HG03039 (cell line): Measurements from ENCODE around the gene KSR1.

Experiments
- ATAC-seq: cut with Tn5 transposase; IDR thresholded peaks from one replicate; pipeline ENCODE4 v1.9.1; 2021; ENCODE audit warnings: mild to moderate bottlenecking, moderate library complexity; ENCODE audit not compliant: unreplicated experiment

Gene KSR1

GRCh38 chr17:27547301-27547683 lies 91.0 kb downstream of the KSR1 start:
- no peak for ATAC-seq

- ATAC-seq = no peak
Observed at GRCh38 chr17:27548369-27548768, 92.1 kb downstream of the KSR1 start.

GRCh38 chr17:27549251-27549893 lies 93.1 kb downstream of the KSR1 start:
- ATAC-seq = no peak

GRCh38 chr17:27550291-27550930 lies 94.2 kb downstream of the KSR1 start:
- no peak for ATAC-seq

DNA sequence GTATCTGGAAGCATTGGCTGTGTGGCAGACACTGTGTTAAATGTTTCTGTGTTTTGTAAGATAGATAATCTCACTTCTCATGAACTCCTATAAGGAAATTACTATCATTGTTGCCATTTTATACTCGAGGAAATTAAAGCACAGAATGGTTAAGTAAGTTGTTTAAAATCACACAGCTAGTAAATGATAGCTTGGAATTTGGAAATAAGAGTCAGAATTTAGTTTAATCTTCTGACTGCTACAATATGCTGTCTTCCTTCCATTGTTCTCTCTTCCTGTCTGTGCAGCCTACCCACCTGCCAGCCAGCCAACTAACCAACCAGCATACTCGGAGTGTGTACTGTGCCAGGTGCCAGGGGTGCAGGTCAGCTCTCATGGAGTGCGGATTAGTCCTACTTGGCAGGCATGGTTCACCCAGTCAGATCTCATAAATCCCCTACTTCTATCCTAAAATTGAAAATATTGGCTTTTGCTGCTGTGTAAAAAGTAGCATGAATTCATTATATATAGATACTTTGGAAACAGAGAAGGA lies 94.8 kb downstream of the KSR1 start:
- ATAC-seq = no peak

DNA sequence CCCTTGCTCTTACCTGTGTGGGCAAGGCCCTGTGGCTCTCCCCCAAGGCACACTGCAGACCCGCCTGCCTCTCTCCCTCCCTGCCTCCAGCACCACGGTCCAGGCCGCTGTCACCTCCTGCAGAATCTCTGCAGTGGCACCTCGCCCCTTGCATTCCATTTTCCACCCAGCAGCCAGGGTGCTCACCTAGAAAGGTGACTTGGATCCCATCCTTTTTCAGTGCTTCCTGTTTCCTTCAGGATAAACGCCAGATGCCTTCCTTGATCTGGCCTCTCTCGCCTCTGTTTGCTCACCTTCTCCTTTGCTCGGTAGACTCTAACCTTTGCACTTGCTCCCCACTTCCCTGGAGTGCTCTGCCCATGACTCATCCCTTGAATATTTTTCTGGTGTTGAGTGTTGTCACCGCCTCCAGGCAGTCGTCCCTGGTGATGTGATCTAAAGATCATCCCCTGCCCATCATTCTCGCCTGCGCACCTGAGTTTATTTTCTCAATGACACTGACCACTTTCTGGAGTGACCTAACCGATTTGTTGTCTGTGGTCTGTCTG lies 95.5 kb downstream of the KSR1 start:
- ATAC-seq = no peak

GRCh38 chr17:27552276-27552732 lies 96.1 kb downstream of the KSR1 start:
- ATAC-seq = no peak

DNA sequence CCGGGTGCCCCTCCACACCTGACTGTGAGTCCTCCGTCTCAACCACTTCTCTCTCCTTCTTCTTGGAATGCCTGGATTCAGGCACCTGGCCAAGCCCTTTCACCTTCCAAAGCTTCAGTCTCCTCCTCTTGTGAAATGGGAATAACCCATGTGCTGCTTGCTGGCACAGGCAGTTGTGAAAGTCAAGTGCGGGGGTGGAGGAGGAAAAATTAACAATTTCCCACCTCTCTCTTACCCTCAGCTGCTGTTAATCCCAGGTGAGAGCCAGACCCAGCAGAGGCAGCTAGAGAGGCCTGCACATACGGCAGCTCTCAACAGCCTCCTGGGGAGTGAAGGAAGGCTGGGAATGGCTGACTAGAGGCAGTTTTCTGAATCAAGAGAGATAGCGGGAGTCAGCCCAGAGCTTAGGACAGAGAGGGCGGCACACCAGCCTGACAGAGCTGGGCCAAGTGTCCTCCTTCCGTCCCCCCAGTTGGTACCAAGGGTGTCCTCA lies 96.8 kb downstream of the KSR1 start:
- no peak for ATAC-seq

DNA sequence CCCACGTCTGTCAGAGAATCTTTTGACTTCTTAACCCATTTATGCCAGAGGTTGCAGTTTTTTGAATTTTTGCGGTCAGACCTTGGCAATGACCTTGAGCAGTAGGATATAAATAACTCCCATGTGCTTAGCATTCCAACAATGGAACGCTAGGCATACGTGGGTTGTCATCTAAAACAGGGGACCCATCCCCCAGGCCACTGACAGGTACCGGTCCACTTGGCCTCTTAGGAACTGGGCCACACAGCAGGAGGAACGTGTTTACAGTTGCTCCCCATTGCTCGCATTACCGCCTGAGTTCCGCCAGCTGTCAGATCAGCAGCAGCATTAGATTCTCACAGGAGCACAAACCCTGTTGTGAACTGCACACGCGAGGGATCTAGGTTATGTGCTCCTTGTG lies 97.9 kb downstream of the KSR1 start:
- no peak for ATAC-seq

GRCh38 chr17:27554911-27555310 lies 98.7 kb downstream of the KSR1 start:
- no peak for ATAC-seq

DNA sequence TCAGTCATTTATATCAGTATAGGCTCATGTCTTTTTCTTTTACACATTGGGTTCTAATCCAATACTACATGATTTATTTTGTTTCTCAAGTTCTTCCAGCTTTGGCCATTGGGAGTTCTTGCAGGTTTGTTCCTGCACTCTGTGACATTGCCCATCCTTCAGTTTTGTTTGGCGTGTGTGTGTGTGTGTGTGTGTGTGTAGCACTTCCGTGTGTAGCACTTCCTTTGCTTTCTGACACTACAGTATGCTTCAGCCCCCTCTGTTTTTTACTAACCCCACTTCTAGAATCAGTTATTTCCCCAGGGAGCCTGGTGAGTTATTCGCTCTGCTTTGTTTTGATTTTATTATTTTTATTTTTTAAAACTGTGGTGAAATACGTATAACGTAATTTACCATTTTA lies 99.1 kb downstream of the KSR1 start:
- no peak for ATAC-seq

DNA sequence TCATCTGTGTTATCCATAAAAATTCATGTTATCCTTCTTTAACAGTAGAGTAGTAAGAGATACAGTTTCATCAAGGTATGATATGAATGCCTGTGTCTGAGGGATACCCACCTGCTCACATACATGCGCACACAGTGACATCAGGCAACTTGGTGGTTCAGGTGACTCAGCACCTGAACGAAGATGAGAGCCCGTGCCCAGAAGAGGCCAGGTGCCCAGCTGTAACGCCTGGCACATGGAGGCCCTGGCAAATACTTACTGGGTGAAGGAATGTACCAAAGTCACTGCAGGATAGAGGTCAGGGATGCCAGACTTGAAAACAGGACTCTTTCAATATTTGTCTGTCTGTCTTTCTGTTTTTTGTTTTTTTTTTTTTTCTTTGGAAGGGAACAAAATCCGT lies 102.1 kb downstream of the KSR1 start:
- no peak for ATAC-seq

DNA sequence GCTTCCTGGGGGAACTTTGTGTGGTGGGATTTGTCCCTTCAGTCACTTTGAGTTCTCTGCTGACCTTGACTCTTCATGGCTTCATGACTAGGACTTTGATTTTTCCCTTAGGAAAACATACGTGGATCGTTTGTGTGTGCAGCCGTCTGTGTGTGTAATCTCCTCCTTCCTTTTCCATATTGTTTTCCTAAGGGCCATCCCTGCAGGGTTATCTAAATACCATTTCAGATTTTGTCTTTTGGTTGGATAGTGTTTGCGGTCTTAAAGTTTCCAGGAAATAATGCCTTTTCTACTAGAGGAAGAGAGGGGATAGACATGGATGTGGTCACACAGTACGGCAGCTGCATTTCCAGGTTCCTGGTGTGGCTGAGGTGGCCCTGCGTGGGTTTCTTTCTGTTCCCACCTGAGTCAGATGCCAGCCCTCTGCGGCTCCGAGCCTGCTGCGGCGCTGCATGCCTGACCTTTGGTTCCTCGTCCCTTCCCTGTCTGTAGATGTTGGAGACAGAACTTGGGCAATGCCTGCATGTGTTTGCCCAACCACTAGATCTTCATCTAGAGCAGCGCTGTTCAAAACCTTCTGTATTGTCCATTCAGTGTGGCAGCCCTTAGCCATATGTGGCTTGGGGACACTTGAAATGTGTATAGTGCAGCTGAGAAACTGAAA lies 102.7 kb downstream of the KSR1 start:
- ATAC-seq = no peak

DNA sequence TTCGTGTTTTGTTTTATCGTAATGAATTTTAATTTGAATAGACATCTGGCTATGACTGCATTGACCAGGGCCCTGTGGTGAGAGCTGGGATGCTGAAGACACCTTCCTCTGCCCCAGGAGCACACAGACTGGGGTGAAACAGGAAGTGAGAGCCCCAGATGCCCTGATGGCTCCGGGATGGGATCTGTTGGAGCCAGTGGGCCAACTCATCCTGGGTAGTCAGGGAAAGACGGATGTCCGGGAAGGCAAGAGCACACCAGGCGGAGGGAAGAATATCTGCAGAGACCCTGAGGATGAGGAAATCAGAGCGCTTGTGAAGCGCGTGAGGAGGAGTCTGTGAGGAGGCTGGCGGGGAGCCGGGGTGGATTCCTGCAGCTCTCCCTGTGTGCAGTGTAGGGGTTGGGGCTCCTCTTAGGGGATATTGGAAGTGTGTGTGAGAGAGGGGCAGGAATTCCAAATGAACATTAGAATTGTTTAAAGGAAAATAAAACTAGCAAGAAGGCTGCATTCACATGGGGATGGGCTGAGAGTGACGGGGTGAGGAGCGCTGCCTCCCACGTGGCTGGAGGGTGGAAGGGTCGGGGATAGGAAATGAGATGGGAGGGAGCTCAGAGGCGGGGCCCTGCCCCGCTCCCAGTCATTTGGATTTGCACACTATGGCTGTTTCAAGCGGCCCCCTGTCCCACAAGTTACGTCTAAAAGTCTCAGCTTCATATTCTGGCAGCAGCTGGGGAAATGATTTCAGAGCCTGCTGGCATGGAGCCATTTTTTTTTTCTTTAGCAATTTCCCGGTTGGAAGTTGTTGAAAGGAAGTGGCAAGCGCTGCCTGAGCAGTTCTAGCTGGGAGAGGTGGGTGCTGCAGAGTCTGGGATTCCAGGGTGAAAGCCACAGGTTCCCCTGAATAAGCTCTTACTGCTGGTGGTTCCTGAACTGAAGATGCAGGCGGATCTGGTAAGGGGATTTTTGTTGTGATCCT lies 103.5 kb downstream of the KSR1 start:
- no peak for ATAC-seq

- no peak for ATAC-seq
Observed at GRCh38 chr17:27560668-27561067, 104.4 kb downstream of the KSR1 start.

GRCh38 chr17:27562777-27563455 lies 106.7 kb downstream of the KSR1 start:
- ATAC-seq = no peak

DNA sequence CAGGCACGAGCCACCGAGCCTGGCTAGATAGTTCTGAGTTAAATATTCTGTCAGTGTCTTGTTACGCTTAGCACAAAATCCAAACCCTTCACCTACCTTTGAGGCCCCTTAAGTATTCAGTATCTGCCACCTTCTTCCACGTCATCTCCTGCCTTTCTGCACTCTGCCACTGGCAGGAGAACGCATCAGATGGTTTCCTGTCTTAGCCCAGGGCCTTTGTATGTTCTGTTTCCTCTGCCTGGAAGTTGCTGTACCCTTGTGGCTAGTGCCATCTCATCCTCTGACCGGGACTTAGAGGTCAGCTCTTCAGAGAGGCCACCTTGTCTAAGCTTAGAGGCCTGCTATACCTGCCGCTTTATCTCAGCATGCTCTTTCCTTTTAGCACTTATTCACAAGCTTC lies 107.3 kb downstream of the KSR1 start:
- no peak for ATAC-seq

GRCh38 chr17:27564463-27564862 lies 108.2 kb downstream of the KSR1 start:
- ATAC-seq = no peak

- ATAC-seq = no peak
Observed at GRCh38 chr17:27565874-27566670, 109.8 kb downstream of the KSR1 start.
